GM13977 (cell line): Measurements from ENCODE around the gene LTBP1.

Source experiments
- DNase-seq: peaks from one replicate; pipeline ENCODE4 v3.0.0; 2012; ENCODE audit warnings: low spot score
- CTCF ChIP-seq: IDR thresholded peaks from 2 replicates; pipeline ENCODE4 v1.5.1; 2012; ENCODE audit warnings: mild to moderate bottlenecking, control low read depth; ENCODE audit not compliant: insufficient read depth; ENCODE audit errors: extremely low read depth, missing control alignments
- in situ Hi-C: fragments of 300-500 bp; cut with MboI; formaldehyde crosslinking; loops from one replicate; pipeline ENCODE4 v1.12.0; 2022; ENCODE audit warnings: low sequenced_read_pairs, low pct_unique_long_range_greater_than_20kb, mixed read lengths, inconsistent platforms; ENCODE audit not compliant: unreplicated experiment

Gene LTBP1

DNA sequence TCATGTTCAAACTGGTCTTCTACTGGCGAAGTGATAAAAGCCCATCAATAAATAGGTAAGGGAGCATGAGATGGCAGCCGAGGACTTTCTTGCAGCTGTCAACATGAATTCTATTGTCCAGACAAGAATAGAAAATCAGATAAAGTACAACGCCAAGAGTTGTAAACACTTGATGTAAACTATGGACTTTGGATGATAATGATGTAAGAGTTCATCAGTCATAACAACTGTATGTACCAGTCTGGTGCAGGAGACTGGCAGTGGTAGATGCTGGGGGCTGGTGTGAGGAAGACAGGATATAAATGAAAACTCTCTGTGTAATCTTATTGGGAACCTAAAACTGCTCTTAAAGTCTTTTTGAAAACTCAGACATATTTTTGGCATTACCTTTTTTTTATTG lies 373.8 kb downstream of the LTBP1 start:
- DNase-seq, result no peak
- in situ Hi-C loops, result no loop called here
- no peak for TF ChIP-seq CTCF

- TF ChIP-seq CTCF, result no peak
- in situ Hi-C loops, result no loop called here
- DNase-seq, result peak; percentile 12
These were observed 374.6 kb downstream of the LTBP1 start for GRCh38 chr2:33321236-33321771.

DNA sequence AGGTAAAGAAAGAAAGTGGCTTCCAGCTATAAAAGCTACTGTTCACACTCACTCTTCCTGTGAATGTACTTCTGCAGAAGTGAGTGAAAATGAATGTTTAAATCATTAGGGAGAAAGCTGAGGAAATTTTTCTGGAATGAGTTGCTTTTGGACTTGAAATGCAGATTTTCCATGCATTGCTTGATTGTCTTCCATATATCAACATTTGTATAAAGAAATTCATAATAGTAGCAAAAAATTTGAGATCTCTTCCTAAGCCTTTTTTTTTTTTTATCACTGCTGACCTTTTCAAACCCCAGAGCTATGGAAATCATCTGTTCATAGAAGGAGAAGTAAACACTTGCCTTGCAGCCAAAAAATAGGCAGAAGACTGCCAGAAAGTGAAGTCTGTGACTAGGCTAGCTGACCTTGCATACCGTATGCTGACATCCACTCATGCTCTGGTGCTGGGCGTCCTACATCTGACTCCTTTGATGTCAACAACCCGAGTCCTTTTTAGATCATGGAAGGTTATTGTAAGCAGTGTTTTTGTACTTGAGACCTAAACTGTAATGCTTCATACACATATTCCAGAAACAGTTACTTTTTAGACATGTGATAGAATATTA lies 375.2 kb downstream of the LTBP1 start:
- no peak for TF ChIP-seq CTCF
- no peak for DNase-seq
- in situ Hi-C loops, result no loop called here

DNA sequence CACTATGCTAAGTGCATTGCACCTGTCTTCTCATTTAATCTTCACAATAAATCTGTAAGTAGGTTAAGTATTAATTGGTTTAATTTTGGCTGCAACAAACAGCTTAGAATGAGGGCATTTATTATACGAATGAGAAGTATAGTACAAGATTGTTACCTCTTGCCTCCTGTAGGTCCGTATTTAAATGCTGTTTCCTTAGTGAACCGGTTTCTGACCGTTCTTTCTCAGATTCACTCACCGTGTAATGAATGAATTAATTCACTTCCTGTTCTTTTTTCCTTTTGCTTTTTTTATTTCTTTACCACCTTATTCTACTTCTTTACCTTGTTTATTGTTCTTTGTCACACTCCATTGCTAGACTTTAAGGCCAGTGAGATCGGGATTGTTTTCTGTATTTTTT lies 375.9 kb downstream of the LTBP1 start:
- in situ Hi-C loops, result no loop called here
- TF ChIP-seq CTCF, result no peak

GRCh38 chr2:33323957-33324356 lies 377.2 kb downstream of the LTBP1 start:
- in situ Hi-C loops, result no loop called here
- TF ChIP-seq CTCF, result no peak

More for the DNA sequence above, 375.9 kb downstream of the LTBP1 start:
- no peak for DNase-seq

GRCh38 chr2:33326100-33326499 lies 379.3 kb downstream of the LTBP1 start:
- DNase-seq, result no peak
- in situ Hi-C loops, result no loop called here
- TF ChIP-seq CTCF, result no peak

More at GRCh38 chr2:33323957-33324356, 377.2 kb downstream of the LTBP1 start:
- no peak for DNase-seq

DNA sequence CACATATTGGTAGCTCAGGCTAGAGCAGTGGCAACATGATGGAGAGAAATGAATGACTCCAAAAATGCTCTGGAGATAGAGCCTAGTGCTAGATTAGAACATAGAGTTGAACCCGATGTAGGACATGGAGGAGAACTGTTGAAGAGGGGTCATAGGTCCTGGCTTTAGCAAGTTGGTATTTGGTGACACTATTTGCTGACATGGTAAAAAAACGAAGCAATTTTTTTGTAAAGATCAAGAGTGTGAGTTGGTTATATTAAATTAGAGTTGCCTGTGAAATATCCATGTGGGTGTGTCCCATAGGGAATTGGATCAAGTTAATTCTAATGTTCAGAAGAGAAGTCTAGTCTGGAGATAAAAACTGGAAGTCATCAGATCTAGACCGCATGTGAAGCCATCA lies 386.7 kb downstream of the LTBP1 start:
- in situ Hi-C loops, result no loop called here
- no peak for DNase-seq
- no peak for TF ChIP-seq CTCF
